ENCODE measurements around the gene GET3. TPM values are rescaled to one million over a fixed set of nuclear protein-coding genes. Genes with fewer than 3 reads are reported as not detected.

The GET3 gene
- total RNA-seq, 2 donors from 2014 or later = 30.7 to 50.0 TPM

DNA sequence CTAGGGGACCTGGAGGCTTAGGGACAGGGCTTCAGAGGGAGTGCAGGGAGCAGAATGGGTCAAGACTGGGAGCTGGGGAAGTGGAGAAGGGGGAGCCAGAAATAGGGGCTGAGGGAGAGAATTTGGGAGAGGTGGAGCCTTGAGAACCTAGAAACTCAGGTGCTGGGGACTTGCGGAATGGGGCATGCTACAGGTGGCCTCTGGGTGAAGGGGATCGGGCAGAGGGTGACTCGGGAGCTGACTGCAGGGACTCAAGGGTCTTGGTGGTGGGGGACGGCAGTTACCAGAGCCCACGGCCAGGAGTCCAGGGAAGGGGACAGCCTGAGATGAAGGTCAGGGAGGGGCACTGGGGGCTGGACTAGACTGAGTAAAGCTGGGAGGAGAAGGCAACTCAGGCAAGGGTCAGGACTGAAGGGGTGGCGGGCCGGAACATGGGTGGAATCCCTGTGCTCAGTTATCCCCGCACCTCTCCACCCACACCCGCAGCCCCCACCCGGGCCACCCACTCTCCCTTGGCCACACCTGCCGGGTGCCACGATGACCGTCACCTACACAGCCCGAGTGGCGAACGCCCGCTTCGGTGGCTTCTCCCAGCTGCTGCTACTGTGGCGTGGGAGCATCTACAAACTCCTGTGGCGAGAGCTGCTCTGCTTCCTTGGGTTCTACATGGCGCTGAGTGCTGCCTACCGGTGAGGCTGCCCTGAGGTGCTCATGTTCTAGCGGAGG is 14.9 kb downstream of the GET3 start:
- H3K36me3 ChIP-seq = peaks cover 9% of the 10 kb centered on the region
- ATAC-seq (ENCODE audit: insufficient number of reproducible peaks, low FRiP score, low read depth) = no peak
- no peak overlapping the region for H3K4me3 ChIP-seq
- DNase-seq (ENCODE audit: low spot score) = no peak
- no peaks in the 10 kb centered on the region for H3K9me3 ChIP-seq
- no peak overlapping the region for H3K27ac ChIP-seq
- no peaks in the 10 kb centered on the region for H3K27me3 ChIP-seq (replicated peaks; ENCODE audit: insufficient read depth)
- peaks cover 2 to 4% of the 10 kb centered on the region in 2 donors for H3K4me1 ChIP-seq (ENCODE audit: control insufficient read depth in 1 of 2, low read depth in 2 of 2)
- no peak for TF ChIP-seq CTCF (IDR thresholded peaks at IDR 0.05)

- H3K36me3 ChIP-seq = no peaks in the 10 kb centered on the region
- H3K4me1 ChIP-seq (ENCODE audit: control insufficient read depth in 1 of 2, low read depth in 2 of 2) = peaks cover 8 to 13% of the 10 kb centered on the region in 2 donors
- no peak for TF ChIP-seq CTCF (IDR thresholded peaks at IDR 0.05)
- H3K27ac ChIP-seq = no peak overlapping the region
- ATAC-seq (ENCODE audit: insufficient number of reproducible peaks, low FRiP score, low read depth) (no peak), DNase-seq (ENCODE audit: low spot score) (no peak)
- no peaks in the 10 kb centered on the region for H3K9me3 ChIP-seq
- H3K27me3 ChIP-seq (replicated peaks; ENCODE audit: insufficient read depth) = no peaks in the 10 kb centered on the region
- H3K4me3 ChIP-seq = no peak overlapping the region
Measured at GRCh38 chr19:12754465-12755196, 17.3 kb downstream of the GET3 start.

DNA sequence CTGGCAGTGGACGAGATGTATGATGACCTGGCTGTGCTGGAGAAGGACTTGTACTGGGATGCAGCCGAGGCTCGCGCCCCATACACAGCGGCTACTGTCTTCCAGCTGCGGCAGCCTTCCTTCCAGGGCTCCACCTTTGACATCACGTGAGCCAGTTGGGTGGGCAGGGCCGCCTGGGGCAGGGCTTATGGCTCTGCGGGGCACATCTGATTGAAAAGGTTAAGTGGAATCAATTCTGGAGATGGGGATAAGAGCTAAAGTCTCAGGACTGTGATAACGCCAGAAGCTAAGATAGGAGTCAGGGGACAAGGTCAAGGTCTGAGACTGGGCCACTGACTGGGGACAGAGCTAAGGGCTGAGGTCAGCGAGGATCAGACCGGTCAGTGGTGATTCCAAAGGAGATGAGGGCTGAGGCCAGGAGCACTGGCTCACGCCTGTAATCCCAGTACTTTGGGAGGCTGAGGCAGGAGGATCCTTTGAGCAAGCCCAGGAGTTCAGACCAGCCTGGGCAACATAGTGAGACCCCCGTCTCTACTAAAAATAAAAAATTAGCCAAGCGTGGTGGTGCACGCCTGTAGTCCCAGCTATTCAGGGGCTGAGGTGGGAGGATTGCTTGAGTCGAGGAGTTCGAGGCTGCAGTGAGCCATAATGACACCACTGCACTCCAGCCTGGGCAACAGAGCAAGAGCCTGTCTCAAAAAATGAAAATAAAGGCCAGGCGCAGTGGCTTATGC is 19.0 kb downstream of the GET3 start:
- Histone ChIP-seq H3K4me3 (no peak overlapping the region), H3K27ac (no peak overlapping the region), H3K36me3 (no peaks in the 10 kb centered on the region), H3K4me1 (ENCODE audit: control insufficient read depth in 1 of 2, low read depth in 2 of 2) (peaks cover 8 to 13% of the 10 kb centered on the region in 2 donors), H3K9me3 (no peaks in the 10 kb centered on the region), H3K27me3 (replicated peaks; ENCODE audit: insufficient read depth) (no peaks in the 10 kb centered on the region)
- no peak for ATAC-seq (ENCODE audit: insufficient number of reproducible peaks, low FRiP score, low read depth)
- no peak for TF ChIP-seq CTCF (IDR thresholded peaks at IDR 0.05)
- no peak for DNase-seq (ENCODE audit: low spot score)

- TF ChIP-seq CTCF (IDR thresholded peaks at IDR 0.05) = peak; percentile 94
- DNase-seq (ENCODE audit: low spot score) = no peak
- Histone ChIP-seq H3K36me3 (no peaks in the 10 kb centered on the region), H3K9me3 (no peaks in the 10 kb centered on the region), H3K4me3 (peak overlapping the region; percentile 75), H3K4me1 (ENCODE audit: control insufficient read depth in 1 of 2, low read depth in 2 of 2) (peaks cover 8 to 13% of the 10 kb centered on the region in 2 donors), H3K27ac (peak overlapping the region; percentile 28 to 61), H3K27me3 (replicated peaks; ENCODE audit: insufficient read depth) (no peaks in the 10 kb centered on the region)
- peak; percentile 84 for ATAC-seq (ENCODE audit: insufficient number of reproducible peaks, low FRiP score, low read depth)
Measured at GRCh38 chr19:12757544-12758274, 20.4 kb downstream of the GET3 start.
